HG02852 (cell line): ENCODE data around the gene ZDHHC13.

Source experiments
- ATAC-seq: cut with Tn5 transposase; IDR thresholded peaks from one replicate; pipeline ENCODE4 v1.9.1; 2021; ENCODE audit warnings: mild to moderate bottlenecking, moderate library complexity; ENCODE audit not compliant: unreplicated experiment

ZDHHC13 gene

DNA sequence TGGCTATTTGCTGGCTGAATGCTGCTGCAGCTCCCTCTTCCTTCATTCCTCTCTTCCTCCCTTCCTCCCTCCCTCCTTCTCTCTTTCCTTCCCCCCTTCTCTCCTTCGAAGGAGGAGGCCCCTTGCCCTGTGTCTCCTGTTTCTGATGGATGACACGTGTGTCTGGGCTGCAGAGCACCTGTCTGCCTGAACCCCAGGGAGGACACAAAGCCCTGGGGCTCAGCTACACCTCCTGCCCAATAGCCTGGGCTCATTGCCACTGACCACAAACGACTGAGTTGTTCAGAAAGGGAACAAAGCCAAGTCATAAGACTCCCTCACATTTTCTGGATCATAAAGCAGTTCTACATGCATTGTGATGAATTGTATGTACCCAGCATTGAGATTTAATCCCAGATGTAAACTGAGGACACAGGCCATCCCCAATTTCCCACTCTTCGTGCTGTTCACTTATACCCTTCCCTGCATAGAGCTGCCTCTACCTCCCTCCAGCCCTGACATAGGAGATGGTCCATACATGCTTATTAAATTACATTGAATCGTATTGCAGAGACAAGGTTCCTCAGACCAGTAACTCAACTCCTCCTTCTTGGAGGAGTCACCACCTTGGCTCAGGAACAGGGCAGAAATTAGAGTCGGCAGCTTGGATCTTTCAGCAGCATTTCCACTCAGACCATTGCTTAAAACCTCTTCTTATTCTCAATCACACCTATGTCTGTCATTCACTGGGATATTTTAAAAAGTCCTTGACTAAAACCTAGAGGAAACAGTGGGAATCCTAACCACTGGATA is 83.6 kb downstream of the ZDHHC13 start:
- no peak for ATAC-seq

DNA sequence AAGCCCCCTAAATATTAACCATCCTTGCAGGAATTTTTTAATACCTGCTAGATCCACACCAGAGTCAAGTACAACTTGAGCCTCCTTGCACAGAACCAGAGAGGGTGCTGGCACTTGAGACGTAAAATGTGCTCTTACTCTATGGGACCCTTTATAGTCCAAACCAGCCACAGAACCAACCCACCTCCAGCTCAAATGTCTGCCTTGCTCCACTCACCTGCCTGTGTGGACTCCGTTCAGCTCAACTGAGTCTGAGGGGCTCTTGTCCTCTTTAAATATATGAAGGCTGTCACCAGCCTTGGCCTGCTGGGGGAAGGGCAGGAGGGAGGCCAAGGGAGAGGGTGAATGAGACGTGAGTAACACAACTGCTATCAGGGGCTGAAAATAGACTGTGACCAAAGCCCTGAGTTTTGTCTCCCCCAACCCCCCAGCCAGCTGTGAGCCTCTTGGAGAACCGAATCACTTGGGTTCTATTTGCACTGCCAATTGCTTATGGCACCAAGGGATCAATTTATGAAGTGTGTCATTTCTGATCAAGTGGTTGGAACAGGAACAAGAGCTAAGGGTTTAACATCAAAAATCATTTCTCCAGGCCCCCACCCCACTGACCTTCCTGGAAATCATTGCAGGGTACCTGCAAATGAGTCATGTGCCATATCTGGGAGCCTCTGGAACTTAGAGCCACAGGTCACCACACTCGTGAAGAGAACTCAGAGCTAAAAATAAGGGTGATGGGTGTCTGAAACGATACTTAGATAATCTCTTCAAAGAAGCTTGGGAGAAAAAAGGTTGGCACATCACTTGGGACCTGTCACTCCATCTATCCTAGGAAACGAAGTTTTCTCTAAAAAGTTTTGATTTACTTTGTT is 85.0 kb downstream of the ZDHHC13 start, which contains the start of gene CSRP3:
Gene CSRP3 (minus strand): TSS at position 247 of the 869 bp plus-strand sequence. CDS start 9,535 bp downstream, outside the sequence.
- ATAC-seq: no peak

DNA sequence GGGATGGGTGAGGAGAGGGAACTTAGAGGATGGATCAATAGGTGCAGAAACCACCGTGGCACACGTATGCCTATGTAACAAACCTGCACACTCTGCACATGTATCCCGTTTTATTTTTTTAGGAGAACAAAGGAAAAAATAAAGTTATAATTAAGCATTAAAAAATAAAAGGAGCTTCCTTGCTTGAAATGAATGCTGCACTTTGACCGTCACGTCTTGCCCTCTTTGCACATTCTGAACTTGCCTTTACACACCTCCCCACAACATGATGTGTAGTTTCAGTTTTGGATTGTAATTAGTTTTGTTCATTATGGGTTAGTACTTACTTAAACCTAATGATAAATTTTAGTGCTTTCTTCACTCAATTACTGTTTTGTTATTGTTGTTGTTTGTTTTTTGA is 87.9 kb downstream of the ZDHHC13 start:
- ATAC-seq: no peak

DNA sequence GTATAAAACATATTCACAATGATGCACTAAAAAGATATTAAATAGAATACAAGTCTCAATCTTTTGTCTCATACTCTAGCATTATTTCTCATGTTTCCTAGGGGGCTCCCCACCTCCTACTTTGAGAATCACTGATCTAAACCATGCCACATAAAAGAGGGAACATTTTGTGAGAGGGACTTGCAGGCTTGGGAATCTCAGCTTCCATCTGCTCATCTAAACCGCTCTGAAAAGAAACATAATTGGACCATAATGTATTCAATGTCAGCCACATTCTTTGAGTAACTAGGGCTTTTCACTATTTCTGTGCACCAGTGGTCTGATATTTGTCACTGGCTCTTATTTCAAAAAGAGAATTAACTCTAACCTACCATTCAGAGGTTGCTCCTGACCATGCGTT is 91.2 kb downstream of the ZDHHC13 start:
- no peak for ATAC-seq

DNA sequence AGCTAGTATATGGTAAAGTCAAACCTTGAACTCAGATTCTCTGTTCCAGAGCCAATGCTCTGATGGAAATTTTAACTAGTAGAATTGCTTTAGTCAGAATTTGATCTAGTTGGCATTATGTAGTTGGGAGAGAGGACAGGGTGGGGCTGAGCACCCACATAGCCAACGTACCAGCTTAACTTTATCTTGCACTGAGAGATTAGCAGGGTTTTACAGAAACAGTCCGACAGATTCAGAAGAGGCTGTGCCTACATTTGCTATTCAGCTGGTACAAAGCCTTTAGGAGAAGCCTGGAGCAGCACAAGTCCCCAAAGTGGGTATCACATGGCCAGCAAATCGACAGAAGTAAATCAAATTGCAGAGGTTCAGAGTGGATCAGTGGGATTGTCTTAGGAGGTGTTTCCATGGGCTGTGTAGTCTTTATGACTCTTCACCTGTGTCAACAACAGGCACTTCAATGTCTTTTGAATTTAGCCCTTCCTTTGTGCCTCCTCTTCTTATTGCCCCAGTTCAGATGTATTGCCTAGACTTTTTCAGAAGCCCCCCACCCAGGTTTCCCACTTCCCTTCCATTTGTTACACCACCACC is 92.1 kb downstream of the ZDHHC13 start:
- no peak for ATAC-seq

DNA sequence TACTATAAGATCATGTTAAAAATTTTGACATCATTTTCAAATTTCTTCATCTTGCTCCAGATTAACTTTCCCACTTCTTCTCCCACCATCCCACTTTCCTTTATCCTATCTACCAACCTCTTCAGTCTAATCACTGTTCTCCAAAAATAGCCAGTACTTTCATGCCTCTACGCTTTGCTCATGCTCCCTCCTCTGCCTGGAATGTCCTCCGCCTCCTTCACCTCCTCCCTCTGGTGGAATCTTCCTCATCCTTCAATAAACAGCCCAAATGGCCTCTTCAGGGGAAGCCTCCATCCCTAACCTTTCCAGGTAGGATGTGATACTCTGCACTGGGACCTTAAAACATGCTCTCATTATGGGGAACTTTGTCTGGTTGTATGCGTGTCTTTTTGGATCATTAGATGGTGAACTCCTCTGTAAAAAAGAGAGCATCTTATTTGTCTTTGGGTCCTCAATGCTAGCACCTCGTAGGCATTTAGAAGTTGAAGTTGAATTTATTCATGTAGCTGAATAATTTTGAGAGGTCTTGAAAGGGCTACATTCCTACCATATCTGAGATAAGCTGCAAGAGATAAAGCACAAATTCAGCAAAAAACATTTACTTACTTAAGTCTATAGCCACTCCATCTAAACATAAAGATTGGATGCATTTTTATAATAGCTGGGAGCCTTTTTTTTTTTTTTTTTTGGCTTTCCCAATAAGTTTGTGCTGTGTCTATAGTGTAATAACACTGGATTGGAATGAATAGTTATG is 92.8 kb downstream of the ZDHHC13 start:
- no peak for ATAC-seq

DNA sequence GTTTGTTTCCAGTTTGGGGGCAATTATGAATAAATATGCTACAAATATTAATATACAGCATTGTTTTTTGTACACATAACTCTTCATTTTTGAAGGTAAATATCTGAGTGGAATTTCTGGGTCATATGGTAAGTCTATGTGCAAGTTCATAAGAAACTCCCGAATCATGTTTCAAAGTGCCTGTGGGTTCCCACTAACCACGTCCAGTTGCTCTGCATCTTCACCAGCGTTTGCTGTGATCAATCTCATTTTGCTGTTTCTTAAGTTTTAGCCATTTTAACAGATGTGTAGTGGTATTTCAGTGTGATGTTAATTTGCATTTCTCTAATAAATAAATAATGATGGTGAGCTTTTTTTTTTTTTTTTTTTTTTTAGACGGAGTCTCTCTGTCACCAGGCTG is 99.1 kb downstream of the ZDHHC13 start:
- no peak for ATAC-seq

DNA sequence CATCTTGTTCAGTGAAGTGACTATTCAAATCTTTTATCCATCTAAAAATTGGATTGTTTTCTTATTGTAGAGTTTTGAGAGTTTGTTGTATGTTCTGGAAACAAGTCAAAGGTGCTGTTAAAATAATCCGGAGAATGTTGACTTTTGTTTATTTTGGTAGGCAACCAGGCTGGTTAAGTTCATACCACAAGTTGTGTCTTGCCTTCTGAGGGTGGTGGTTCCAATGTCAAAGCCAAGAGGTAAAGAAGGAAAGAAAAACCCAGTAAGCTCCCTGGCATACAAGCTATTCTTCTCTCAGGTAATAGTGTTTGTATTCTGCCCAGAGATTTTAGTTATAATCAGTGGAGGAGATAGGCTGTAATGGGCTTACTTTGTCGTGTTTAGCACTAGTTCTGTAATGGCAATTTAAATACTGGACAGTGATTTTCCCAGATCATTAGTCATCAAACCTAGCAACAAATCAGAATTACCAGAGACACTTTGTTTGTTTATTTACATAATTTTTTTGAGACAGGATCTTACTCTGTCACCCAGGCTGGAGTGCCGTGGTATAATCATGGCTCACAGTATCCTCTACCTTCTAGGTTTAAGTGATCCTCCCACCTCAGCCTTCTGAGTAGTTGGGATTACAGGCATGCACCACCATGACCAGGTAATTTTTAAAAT is 99.9 kb downstream of the ZDHHC13 start:
- ATAC-seq: no peak

DNA sequence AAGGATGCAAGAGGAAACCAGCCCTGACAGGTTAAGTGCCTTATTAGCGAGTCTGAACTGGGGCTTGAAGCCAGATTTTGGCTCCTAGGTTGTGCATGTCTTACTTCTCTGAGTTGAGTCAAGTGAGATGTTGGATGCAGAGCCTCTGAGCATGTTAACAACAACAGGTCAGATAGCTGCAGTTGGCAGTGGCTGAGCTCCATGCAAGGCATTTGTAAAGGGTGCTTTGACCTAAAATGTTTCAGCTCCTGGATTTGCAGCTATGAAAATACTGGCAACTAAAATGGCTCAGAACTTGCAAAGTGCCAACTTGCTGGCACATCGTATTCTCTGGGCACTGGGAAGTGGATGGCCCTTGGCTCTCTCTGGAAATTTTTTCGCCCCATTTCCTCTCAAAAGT is 101.2 kb downstream of the ZDHHC13 start:
- ATAC-seq: no peak

DNA sequence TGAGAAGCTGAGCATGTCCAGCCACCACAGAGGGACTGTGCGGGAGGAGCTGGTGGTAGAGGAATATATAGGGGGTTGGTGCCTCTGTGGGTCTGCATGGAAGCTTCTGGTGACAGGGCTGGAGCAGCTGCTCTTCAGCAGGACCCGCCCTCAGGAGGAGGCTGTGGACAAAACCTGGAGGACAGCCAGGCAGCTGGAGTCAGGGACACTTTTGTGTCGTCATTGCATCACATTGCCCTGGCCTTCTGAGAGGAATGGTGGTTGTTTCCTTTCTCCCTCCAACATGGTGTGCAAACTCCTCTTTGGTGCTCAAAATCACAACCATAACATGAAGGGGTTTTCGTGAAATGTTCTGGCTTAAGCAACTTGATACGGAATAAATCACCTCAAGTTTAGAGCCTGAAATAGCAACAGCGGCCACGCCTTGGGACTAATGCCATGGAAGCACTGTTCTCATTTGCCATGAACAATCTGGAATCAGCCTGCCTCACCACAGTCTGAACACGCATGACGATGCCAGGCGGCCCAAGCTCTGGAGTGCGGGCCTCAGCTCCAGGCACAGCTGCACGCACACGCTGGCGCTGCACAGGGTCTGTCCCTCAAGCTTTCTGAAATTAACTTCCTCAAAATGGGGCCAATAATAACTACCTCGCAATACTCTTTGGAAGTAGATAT is 102.0 kb downstream of the ZDHHC13 start:
- no peak for ATAC-seq

DNA sequence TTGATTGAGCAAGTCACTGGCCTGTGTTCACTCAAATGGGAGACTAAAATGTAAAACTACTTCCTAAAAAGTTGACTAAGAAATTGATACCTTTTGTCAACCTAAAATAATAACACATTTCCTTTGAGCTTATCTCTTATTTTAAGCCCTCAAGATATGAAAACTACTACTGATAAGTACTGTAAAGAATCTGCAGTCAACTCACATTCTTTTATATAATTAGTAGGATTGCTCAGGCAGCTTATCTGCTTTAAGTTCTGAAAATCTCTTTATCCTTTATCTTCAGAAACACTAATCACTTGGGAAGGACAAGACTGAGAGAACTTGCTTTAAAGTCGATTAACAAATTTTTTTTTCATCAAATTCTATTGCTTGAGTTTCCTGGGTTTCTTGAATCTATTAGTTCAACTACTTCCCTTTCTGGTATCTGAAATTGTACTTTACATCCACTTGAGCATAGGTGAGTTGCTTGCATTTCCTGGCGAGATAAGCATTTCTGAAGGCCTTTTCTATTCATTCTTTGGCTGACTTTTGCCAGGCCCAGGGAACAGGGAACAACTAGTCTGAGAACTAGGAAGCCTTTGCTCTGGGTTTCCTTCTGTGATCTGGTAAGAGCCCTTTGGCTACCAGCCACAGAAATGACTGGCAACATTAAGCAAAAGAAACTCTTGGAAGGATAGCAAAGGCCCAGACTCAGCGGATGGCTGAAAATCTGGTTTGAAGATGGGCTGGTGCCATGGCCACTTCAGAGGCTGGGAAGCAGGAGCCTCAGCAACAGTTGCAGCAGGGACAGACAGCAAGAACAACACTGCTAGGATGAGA is 104.1 kb downstream of the ZDHHC13 start:
- ATAC-seq: no peak

DNA sequence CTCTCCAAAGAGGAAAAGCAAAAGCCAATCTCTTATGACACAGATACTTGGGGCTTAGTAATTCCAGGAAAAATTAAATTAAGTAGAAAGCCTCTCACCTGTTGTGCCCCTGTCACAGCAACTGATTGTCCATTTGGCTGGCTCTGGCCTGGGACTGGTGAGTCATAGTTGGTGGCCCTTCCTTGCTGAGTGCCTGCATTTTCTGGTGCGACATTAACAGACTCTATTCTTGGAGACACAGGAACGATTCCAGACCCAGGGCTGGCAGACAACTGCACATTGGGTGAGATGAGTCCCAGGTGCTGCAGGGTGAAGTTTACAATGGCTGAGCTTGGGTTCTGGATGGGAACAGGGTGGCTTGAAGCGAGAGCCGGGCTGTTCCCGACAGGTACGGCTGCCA is 108.2 kb downstream of the ZDHHC13 start:
- ATAC-seq: no peak

DNA sequence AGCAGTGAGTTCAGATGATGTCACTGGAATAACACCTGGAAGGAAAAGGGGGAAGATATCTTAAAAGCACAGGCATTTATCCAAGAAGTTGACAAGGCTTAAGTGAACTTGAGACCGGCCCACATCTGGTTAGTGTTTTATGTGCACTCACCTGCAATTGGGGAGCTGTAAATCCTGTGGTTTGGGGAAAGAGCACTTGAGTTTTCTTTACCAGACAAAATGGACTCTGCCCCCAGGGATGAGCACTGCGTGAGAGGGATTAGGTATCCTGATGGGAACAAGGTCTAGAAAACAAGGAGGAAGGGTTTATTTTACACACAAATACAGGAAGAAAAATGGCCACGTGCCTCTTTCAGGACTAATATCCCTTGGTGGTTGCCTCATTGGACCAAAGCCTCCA is 108.6 kb downstream of the ZDHHC13 start:
- ATAC-seq: no peak
